HG03354 (cell line): ENCODE results near the gene HNF1A.
"Not testable (repeated sequence)": the region's sequence is repeated elsewhere in the genome, so short reads cannot be mapped to it uniquely, and the experiment has no call there.

Experiments used
- ATAC-seq: cut with Tn5 transposase; IDR thresholded peaks from one replicate; pipeline ENCODE4 v1.9.1; 2021; ENCODE audit warnings: mild to moderate bottlenecking; ENCODE audit not compliant: unreplicated experiment, poor library complexity, severe bottlenecking

Gene HNF1A

GRCh38 chr12:121034616-121035305 is 56.4 kb downstream of the HNF1A start:
- ATAC-seq: no peak

GRCh38 chr12:121036810-121037326 is 58.5 kb downstream of the HNF1A start:
- ATAC-seq: no peak

- peak; percentile 84 for ATAC-seq
These were observed 60.7 kb downstream of the HNF1A start, which contains the start of gene OASL for GRCh38 chr12:121038861-121039668. Gene OASL, minus strand, starts transcription at chr12:121039246. Its CDS starts 275 bp downstream, at chr12:121038971.

GRCh38 chr12:121043067-121043466 is 64.7 kb downstream of the HNF1A start:
- no peak for ATAC-seq

- not testable (repeated sequence) for ATAC-seq
These were observed 69.1 kb downstream of the HNF1A start for GRCh38 chr12:121047400-121047799.

DNA sequence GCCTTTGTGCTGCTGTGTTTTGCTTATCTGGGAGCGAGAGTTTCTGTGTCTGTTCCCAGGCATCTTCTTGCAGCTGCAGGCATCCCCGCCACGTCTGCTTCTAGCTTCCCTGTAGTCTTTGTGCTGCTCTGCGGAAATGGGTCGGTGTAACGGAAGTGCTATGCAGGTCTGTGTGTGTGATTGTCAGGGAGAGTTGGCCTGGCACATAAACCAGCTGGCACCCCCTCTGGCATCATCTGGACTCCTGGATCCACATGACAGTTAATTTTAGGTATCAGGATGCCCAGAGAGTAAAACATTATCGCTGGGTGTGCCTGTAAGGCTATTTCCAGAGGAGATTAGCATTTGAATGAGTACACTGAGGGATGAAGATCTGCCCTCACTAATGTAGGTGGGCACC is 70.1 kb downstream of the HNF1A start:
- no peak for ATAC-seq

- ATAC-seq: no peak
These were observed 72.4 kb downstream of the HNF1A start for GRCh38 chr12:121050725-121051124.
